ENCODE measurements around the gene C11orf16.
A peak's percentile ranks its signal among the peaks of the same experiment; 100 is the strongest.
"Not testable (repeated sequence)": the region's sequence is repeated elsewhere in the genome, so short reads cannot be mapped to it uniquely, and the experiment has no call there.

Gene C11orf16

GRCh38 chr11:8961401-8961800 lies 28.7 kb upstream of the C11orf16 start:
- no peaks in the 10 kb centered on the region for H3K9me3 ChIP-seq (ENCODE audit: control insufficient read depth, low read length)
- H3K4me1 ChIP-seq (ENCODE audit: control insufficient read depth, insufficient read depth, low read length): peaks cover 37% of the 10 kb centered on the region
- DNase-seq (ENCODE audit: low read depth): no peak
- H3K4me3 ChIP-seq (ENCODE audit: low read length): no peak overlapping the region
- H3K36me3 ChIP-seq (ENCODE audit: control insufficient read depth, insufficient read depth, low read length, severe bottlenecking): peaks cover 6% of the 10 kb centered on the region
- H3K27me3 ChIP-seq (replicated peaks; ENCODE audit: control insufficient read depth, insufficient read depth, low read length): no peaks in the 10 kb centered on the region
- peak overlapping the region; percentile 55 for H3K9ac ChIP-seq (ENCODE audit: low read length)

- Histone ChIP-seq H3K4me1 (ENCODE audit: control insufficient read depth, insufficient read depth, low read length) (peaks cover 28% of the 10 kb centered on the region), H3K9me3 (ENCODE audit: control insufficient read depth, low read length) (no peaks in the 10 kb centered on the region), H3K27me3 (replicated peaks; ENCODE audit: control insufficient read depth, insufficient read depth, low read length) (no peaks in the 10 kb centered on the region), H3K9ac (ENCODE audit: low read length) (peak overlapping the region; percentile 62), H3K36me3 (ENCODE audit: control insufficient read depth, insufficient read depth, low read length, severe bottlenecking) (peaks cover 21% of the 10 kb centered on the region), H3K4me3 (ENCODE audit: low read length) (peak overlapping the region; percentile 27)
- DNase-seq (ENCODE audit: low read depth): peak; percentile 86
Measured at GRCh38 chr11:8959546-8960166, 26.9 kb upstream of the C11orf16 start.

GRCh38 chr11:8956860-8957259 lies 24.1 kb upstream of the C11orf16 start:
- no peak overlapping the region for H3K4me3 ChIP-seq (ENCODE audit: low read length)
- H3K36me3 ChIP-seq (ENCODE audit: control insufficient read depth, insufficient read depth, low read length, severe bottlenecking): peaks cover 49% of the 10 kb centered on the region
- peaks cover 15% of the 10 kb centered on the region for H3K4me1 ChIP-seq (ENCODE audit: control insufficient read depth, insufficient read depth, low read length)
- no peak for DNase-seq (ENCODE audit: low read depth)
- H3K27me3 ChIP-seq (replicated peaks; ENCODE audit: control insufficient read depth, insufficient read depth, low read length): no peaks in the 10 kb centered on the region
- no peaks in the 10 kb centered on the region for H3K9me3 ChIP-seq (ENCODE audit: control insufficient read depth, low read length)
- no peak overlapping the region for H3K9ac ChIP-seq (ENCODE audit: low read length)

GRCh38 chr11:8948886-8949285 lies 16.1 kb upstream of the C11orf16 start:
- H3K4me3 ChIP-seq (ENCODE audit: low read length): no peak overlapping the region
- no peak for DNase-seq (ENCODE audit: low read depth)
- no peaks in the 10 kb centered on the region for H3K4me1 ChIP-seq (ENCODE audit: control insufficient read depth, insufficient read depth, low read length)
- no peak overlapping the region for H3K9ac ChIP-seq (ENCODE audit: low read length)
- no peaks in the 10 kb centered on the region for H3K9me3 ChIP-seq (ENCODE audit: control insufficient read depth, low read length)
- H3K27me3 ChIP-seq (replicated peaks; ENCODE audit: control insufficient read depth, insufficient read depth, low read length): no peaks in the 10 kb centered on the region
- peaks cover 61% of the 10 kb centered on the region for H3K36me3 ChIP-seq (ENCODE audit: control insufficient read depth, insufficient read depth, low read length, severe bottlenecking)

GRCh38 chr11:8947230-8947943 lies 14.6 kb upstream of the C11orf16 start:
- DNase-seq (ENCODE audit: low read depth): no peak
- H3K9me3 ChIP-seq (ENCODE audit: control insufficient read depth, low read length): no peaks in the 10 kb centered on the region
- H3K36me3 ChIP-seq (ENCODE audit: control insufficient read depth, insufficient read depth, low read length, severe bottlenecking): peaks cover 46% of the 10 kb centered on the region

GRCh38 chr11:8942518-8943066 lies 9.8 kb upstream of the C11orf16 start, which contains the start of gene ASCL3:
Gene ASCL3, minus strand, starts transcription at chr11:8943016. Its CDS starts 4,855 bp downstream, at chr11:8938161.
- H3K27me3 ChIP-seq (replicated peaks; ENCODE audit: control insufficient read depth, insufficient read depth, low read length): no peaks in the 10 kb centered on the region
- H3K9me3 ChIP-seq (ENCODE audit: control insufficient read depth, low read length): no peaks in the 10 kb centered on the region
- no peaks in the 10 kb centered on the region for H3K4me1 ChIP-seq (ENCODE audit: control insufficient read depth, insufficient read depth, low read length)
- H3K4me3 ChIP-seq (ENCODE audit: low read length): no peak within 1 kb of the TSS
- peaks cover 6% of the 10 kb centered on the region for H3K36me3 ChIP-seq (ENCODE audit: control insufficient read depth, insufficient read depth, low read length, severe bottlenecking)
- no peak within 1 kb of the TSS for H3K9ac ChIP-seq (ENCODE audit: low read length)
- DNase-seq (ENCODE audit: low read depth): no peak

More at GRCh38 chr11:8947230-8947943, 14.6 kb upstream of the C11orf16 start:
- Histone ChIP-seq H3K4me1 (ENCODE audit: control insufficient read depth, insufficient read depth, low read length) (no peaks in the 10 kb centered on the region), H3K27me3 (replicated peaks; ENCODE audit: control insufficient read depth, insufficient read depth, low read length) (no peaks in the 10 kb centered on the region), H3K4me3 (ENCODE audit: low read length) (no peak overlapping the region), H3K9ac (ENCODE audit: low read length) (no peak overlapping the region)

- no peaks in the 10 kb centered on the region for H3K36me3 ChIP-seq (ENCODE audit: control insufficient read depth, insufficient read depth, low read length, severe bottlenecking)
- no peaks in the 10 kb centered on the region for H3K9me3 ChIP-seq (ENCODE audit: control insufficient read depth, low read length)
- no peaks in the 10 kb centered on the region for H3K4me1 ChIP-seq (ENCODE audit: control insufficient read depth, insufficient read depth, low read length)
- DNase-seq (ENCODE audit: low read depth): no peak
- H3K4me3 ChIP-seq (ENCODE audit: low read length): no peak overlapping the region
- H3K27me3 ChIP-seq (replicated peaks; ENCODE audit: control insufficient read depth, insufficient read depth, low read length): no peaks in the 10 kb centered on the region
- no peak overlapping the region for H3K9ac ChIP-seq (ENCODE audit: low read length)
Measured at GRCh38 chr11:8941341-8942103, 8.8 kb upstream of the C11orf16 start.

GRCh38 chr11:8937659-8938058 lies 4.9 kb upstream of the C11orf16 start:
- DNase-seq (ENCODE audit: low read depth): no peak
- Histone ChIP-seq H3K36me3 (ENCODE audit: control insufficient read depth, insufficient read depth, low read length, severe bottlenecking) (no peaks in the 10 kb centered on the region), H3K4me1 (ENCODE audit: control insufficient read depth, insufficient read depth, low read length) (peaks cover 7% of the 10 kb centered on the region), H3K9ac (ENCODE audit: low read length) (no peak overlapping the region), H3K27me3 (replicated peaks; ENCODE audit: control insufficient read depth, insufficient read depth, low read length) (no peaks in the 10 kb centered on the region), H3K9me3 (ENCODE audit: control insufficient read depth, low read length) (no peaks in the 10 kb centered on the region), H3K4me3 (ENCODE audit: low read length) (no peak overlapping the region)

- no peaks in the 10 kb centered on the region for H3K9me3 ChIP-seq (ENCODE audit: control insufficient read depth, low read length)
- no peaks in the 10 kb centered on the region for H3K27me3 ChIP-seq (replicated peaks; ENCODE audit: control insufficient read depth, insufficient read depth, low read length)
- no peak overlapping the region for H3K4me3 ChIP-seq (ENCODE audit: low read length)
- no peak overlapping the region for H3K9ac ChIP-seq (ENCODE audit: low read length)
- no peaks in the 10 kb centered on the region for H3K36me3 ChIP-seq (ENCODE audit: control insufficient read depth, insufficient read depth, low read length, severe bottlenecking)
- DNase-seq (ENCODE audit: low read depth): no peak
- H3K4me1 ChIP-seq (ENCODE audit: control insufficient read depth, insufficient read depth, low read length): peaks cover 7% of the 10 kb centered on the region
Measured at GRCh38 chr11:8937159-8937558, 4.4 kb upstream of the C11orf16 start.

- not testable (repeated sequence) for H3K36me3 ChIP-seq (ENCODE audit: control insufficient read depth, insufficient read depth, low read length, severe bottlenecking); H3K9ac ChIP-seq (ENCODE audit: low read length); H3K27me3 ChIP-seq (replicated peaks; ENCODE audit: control insufficient read depth, insufficient read depth, low read length); H3K4me3 ChIP-seq (ENCODE audit: low read length); DNase-seq (ENCODE audit: low read depth); H3K9me3 ChIP-seq (ENCODE audit: control insufficient read depth, low read length); H3K4me1 ChIP-seq (ENCODE audit: control insufficient read depth, insufficient read depth, low read length)
Measured at GRCh38 chr11:8935789-8936188, 3.0 kb upstream of the C11orf16 start.

Measured in adipocyte (in vitro differentiated cells).